Neutrophil (primary cell): ENCODE measurements around the gene IGSF9.

Experiments
- H3K27ac ChIP-seq: fragments of 200-600 bp; sonication (generic); 2 replicates; pipeline ENCODE4 v1.5.1; 2016; ENCODE audit warnings: mild to moderate bottlenecking, moderate library complexity
- H3K27me3 ChIP-seq: fragments of 200-600 bp; sonication (generic); 2 replicates; pipeline ENCODE4 v1.6.0; 2016; ENCODE audit warnings: mild to moderate bottlenecking
- H3K36me3 ChIP-seq: fragments of 200-600 bp; sonication (generic); 2 replicates; pipeline ENCODE4 v1.5.1; 2017
- H3K4me1 ChIP-seq, 2 experiments: fragments of 200-600 bp in 1 of 2; sonication (generic) in 1 of 2; 1 replicate in 1 of 2; 2 replicates in 1 of 2; pipeline versions ENCODE4 v1.5.1 to v1.6.1; 2013 to 2016; ENCODE audit warnings: low read depth in 1 of 2, low read length in 1 of 2, mild to moderate bottlenecking in 1 of 2, moderate library complexity in 1 of 2; ENCODE audit not compliant: control insufficient read depth in 1 of 2, insufficient read depth in 1 of 2
- H3K4me3 ChIP-seq, 2 experiments: fragments of 200-600 bp in 1 of 2; sonication (generic) in 1 of 2; 1 replicate in 1 of 2; 2 replicates in 1 of 2; pipeline ENCODE4 v1.5.1; 2013 to 2016; ENCODE audit warnings: low read depth in 1 of 2, low read length in 1 of 2, mild to moderate bottlenecking in 1 of 2, moderate library complexity in 1 of 2
- H3K9me3 ChIP-seq: fragments of 200-600 bp; sonication (generic); 2 replicates; pipeline ENCODE4 v1.5.1; 2016
- TF ChIP-seq, protein P1 (sequence below): fragments of 200-600 bp; sonication (generic); IDR thresholded peaks from 2 replicates; pipeline ENCODE4 v1.5.1; 2016; ENCODE audit warnings: antibody characterized with exemption

Gene IGSF9, protein sequence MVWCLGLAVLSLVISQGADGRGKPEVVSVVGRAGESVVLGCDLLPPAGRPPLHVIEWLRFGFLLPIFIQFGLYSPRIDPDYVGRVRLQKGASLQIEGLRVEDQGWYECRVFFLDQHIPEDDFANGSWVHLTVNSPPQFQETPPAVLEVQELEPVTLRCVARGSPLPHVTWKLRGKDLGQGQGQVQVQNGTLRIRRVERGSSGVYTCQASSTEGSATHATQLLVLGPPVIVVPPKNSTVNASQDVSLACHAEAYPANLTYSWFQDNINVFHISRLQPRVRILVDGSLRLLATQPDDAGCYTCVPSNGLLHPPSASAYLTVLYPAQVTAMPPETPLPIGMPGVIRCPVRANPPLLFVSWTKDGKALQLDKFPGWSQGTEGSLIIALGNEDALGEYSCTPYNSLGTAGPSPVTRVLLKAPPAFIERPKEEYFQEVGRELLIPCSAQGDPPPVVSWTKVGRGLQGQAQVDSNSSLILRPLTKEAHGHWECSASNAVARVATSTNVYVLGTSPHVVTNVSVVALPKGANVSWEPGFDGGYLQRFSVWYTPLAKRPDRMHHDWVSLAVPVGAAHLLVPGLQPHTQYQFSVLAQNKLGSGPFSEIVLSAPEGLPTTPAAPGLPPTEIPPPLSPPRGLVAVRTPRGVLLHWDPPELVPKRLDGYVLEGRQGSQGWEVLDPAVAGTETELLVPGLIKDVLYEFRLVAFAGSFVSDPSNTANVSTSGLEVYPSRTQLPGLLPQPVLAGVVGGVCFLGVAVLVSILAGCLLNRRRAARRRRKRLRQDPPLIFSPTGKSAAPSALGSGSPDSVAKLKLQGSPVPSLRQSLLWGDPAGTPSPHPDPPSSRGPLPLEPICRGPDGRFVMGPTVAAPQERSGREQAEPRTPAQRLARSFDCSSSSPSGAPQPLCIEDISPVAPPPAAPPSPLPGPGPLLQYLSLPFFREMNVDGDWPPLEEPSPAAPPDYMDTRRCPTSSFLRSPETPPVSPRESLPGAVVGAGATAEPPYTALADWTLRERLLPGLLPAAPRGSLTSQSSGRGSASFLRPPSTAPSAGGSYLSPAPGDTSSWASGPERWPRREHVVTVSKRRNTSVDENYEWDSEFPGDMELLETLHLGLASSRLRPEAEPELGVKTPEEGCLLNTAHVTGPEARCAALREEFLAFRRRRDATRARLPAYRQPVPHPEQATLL

DNA sequence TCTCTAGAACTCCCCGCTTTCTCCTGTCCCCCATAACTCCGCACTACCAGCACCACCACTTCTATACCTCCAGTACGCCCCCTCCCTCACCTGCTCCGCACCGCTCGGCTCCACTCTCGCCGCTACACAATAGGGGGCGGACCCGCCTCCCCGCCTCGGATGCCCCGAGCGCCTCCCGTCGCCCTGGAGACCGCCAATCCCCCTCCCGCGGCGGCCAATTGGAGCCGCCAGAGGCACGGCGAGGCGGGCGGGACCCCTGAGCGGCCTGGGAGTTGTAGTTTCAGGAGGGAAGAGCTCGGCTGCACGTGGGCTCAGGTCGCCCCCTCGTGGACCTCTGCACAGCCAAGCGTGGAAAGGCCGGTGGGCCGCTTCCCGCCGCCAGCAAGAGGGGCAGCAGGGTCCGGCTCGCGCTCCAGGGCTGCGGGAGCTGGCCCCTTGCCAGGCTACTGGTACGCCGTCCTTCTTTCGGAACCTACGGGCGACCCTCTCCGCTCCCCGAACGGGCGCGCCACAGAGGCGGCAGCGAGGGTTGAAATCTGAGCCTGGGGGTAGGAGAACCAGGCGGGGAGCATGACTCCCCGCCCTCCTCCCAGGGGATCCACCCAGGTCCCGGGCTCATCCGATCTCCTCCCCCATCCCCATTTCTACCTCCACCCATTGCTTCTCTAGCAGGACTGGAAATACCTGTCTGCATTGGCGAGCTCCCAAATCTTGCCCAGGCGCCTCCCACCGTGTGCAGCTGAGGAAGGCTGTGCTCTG, at the start of gene IGSF9:
TSS of gene IGSF9 (minus strand) at position 131 of the 759 bp plus-strand sequence. CDS start 2,159 bp downstream, outside the sequence.
- H3K9me3 ChIP-seq = no peaks in the 10 kb centered on the region
- peaks cover 62% of the 10 kb centered on the region for H3K27me3 ChIP-seq
- H3K36me3 ChIP-seq = no peaks in the 10 kb centered on the region
- H3K27ac ChIP-seq = no peak within 1 kb of the TSS
- peaks cover 4 to 8% of the 10 kb centered on the region in 2 experiments for H3K4me1 ChIP-seq
- H3K4me3 ChIP-seq = peak within 1 kb of the TSS in 1 of 2 experiments; percentile 10
- TF ChIP-seq, protein P1, sequence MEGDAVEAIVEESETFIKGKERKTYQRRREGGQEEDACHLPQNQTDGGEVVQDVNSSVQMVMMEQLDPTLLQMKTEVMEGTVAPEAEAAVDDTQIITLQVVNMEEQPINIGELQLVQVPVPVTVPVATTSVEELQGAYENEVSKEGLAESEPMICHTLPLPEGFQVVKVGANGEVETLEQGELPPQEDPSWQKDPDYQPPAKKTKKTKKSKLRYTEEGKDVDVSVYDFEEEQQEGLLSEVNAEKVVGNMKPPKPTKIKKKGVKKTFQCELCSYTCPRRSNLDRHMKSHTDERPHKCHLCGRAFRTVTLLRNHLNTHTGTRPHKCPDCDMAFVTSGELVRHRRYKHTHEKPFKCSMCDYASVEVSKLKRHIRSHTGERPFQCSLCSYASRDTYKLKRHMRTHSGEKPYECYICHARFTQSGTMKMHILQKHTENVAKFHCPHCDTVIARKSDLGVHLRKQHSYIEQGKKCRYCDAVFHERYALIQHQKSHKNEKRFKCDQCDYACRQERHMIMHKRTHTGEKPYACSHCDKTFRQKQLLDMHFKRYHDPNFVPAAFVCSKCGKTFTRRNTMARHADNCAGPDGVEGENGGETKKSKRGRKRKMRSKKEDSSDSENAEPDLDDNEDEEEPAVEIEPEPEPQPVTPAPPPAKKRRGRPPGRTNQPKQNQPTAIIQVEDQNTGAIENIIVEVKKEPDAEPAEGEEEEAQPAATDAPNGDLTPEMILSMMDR = no peak

DNA sequence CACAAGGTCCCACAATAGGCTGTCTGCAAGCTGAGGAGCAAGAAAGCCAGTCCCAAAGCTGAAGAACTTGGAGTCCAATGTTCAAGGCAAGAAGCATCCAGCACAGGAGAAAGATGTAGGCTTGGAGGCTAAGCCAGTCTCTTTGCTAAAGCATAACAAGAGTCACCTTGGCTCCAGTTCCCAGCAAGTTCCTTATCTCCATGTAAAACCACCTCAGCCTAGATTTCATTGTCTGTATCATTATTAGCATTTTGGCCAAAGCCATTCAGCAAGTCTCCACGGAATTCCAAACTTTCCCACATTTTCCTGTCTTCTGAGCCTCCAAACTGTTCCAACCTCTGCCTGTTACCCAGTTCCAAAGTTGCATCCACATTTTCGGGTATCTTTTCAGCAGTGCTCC, 49.5 kb upstream of the IGSF9 start:
- H3K27me3 ChIP-seq = peaks cover 31% of the 10 kb centered on the region

DNA sequence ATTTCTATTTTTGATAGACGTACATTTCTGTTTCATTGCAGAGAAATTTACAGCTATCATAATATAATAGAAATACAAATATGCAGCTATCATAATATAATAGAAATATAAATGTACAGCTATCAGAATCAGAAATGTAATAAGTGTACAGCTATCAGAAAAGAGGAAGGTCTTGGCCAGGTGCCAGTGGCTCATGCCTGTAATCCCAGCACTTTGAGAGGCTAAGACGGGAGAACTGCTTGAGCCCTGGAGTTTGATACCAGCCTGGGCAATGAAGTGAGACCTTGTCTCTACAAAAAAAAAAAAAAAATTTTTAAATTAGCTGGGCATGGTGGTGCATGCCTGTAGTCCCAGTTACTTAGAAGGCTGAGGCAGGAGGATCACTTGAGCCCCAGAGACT, 48.5 kb upstream of the IGSF9 start:
- peaks cover 21% of the 10 kb centered on the region for H3K27me3 ChIP-seq
- H3K4me3 ChIP-seq = no peak overlapping the region
- H3K9me3 ChIP-seq = no peaks in the 10 kb centered on the region
- TF ChIP-seq, protein P1 = no peak
- H3K4me1 ChIP-seq = peaks cover 7 to 9% of the 10 kb centered on the region in 2 experiments
- H3K27ac ChIP-seq = no peak overlapping the region
- no peaks in the 10 kb centered on the region for H3K36me3 ChIP-seq

More for the DNA sequence above, 49.5 kb upstream of the IGSF9 start:
- Histone ChIP-seq H3K36me3 (no peaks in the 10 kb centered on the region), H3K4me3 (no peak overlapping the region), H3K4me1 (peaks cover 7 to 9% of the 10 kb centered on the region in 2 experiments), H3K9me3 (no peaks in the 10 kb centered on the region), H3K27ac (no peak overlapping the region)
- TF ChIP-seq, protein P1 = no peak

DNA sequence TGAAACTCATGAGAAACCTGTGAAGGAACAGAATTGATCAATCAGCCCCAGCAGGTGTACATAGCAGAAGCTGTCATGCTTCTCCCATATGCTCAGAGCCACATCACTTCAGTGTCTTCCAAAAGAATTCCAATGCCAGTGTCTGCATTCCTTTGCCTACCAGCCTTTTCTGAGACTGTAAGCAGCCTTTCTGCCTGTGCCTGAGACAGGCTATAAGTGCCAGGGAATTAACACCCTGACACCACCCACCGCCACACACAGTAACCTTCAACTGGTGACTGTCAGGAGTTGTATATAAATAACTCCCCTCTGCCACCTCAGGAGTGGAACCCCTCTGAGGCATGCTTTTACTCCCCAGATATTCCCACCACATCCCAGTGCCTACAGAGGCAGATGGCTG, 46.7 kb upstream of the IGSF9 start:
- no peak overlapping the region for H3K27ac ChIP-seq
- TF ChIP-seq, protein P1 = no peak
- H3K4me1 ChIP-seq = peaks cover 7 to 9% of the 10 kb centered on the region in 2 experiments
- no peak overlapping the region for H3K4me3 ChIP-seq
- no peaks in the 10 kb centered on the region for H3K9me3 ChIP-seq
- peaks cover 12% of the 10 kb centered on the region for H3K27me3 ChIP-seq
- H3K36me3 ChIP-seq = no peaks in the 10 kb centered on the region
